ENCODE data around the gene XRCC3.

Gene XRCC3

DNA sequence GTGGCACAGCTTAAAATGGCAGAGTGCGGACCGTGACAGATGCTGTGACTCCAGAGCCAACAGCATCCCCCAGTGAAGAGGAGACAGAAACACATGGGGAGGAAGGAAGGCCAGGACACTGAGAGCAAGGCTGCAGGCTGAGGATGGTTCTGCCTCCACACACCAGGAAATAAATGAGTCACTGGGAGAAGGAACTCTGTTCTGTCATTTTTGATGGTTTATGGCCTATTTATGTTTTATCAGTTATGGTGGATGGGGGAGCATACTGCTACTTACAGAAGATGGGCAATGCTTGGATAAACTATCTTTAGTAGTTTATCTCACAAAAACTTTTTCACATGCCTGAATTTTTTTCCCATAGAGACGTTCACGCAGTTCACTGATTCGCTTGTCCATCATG, 34.2 kb upstream of the XRCC3 start:
- H3K23ac ChIP-seq (ENCODE audit: low read length) = no peak overlapping the region
- no peak overlapping the region for H4K91ac ChIP-seq (ENCODE audit: low read depth, low read length)
- no peak overlapping the region for H3K27ac ChIP-seq (ENCODE audit: low read depth, low read length)
- H3K9me3 ChIP-seq (ENCODE audit: insufficient read depth, low read depth, low read length) = no peaks in the 10 kb centered on the region
- no peak overlapping the region for H3K4me2 ChIP-seq (ENCODE audit: low read length)
- WGBS (ENCODE audit: extremely low coverage, insufficient coverage, insufficient read length) = no CpG with 5 or more reads among the region's 5 CpGs
- H3K4me1 ChIP-seq (ENCODE audit: control insufficient read depth in 1 of 2, insufficient read depth in 2 of 2, low read length in 2 of 2) = no peaks in the 10 kb centered on the region
- H3K27me3 ChIP-seq (ENCODE audit: insufficient read depth, low read length) = no peaks in the 10 kb centered on the region
- no peak overlapping the region for H3K4ac ChIP-seq (ENCODE audit: low read depth, low read length)
- H3K79me1 ChIP-seq (ENCODE audit: low read length) = no peaks in the 10 kb centered on the region
- H3K14ac ChIP-seq (ENCODE audit: low read length) = no peak overlapping the region
- no peak overlapping the region for H3K9ac ChIP-seq (ENCODE audit: low read length)
- no peak overlapping the region for H2BK120ac ChIP-seq (ENCODE audit: insufficient read depth, low read length, poor library complexity)
- no peak overlapping the region for H4K12ac ChIP-seq (ENCODE audit: low read depth, low read length)
- no peak overlapping the region for H2AK5ac ChIP-seq (ENCODE audit: low read length)
- peaks cover 2 to 6% of the 10 kb centered on the region in 2 experiments for H3K36me3 ChIP-seq (ENCODE audit: control insufficient read depth in 1 of 2, insufficient read depth in 2 of 2, low read length in 2 of 2)
- no peak overlapping the region for H2BK5ac ChIP-seq (ENCODE audit: low read depth, low read length, poor library complexity)
- DNase-seq = no peak
- no peak overlapping the region for H4K8ac ChIP-seq (ENCODE audit: low read depth, low read length)
- H2AFZ ChIP-seq (ENCODE audit: insufficient read depth, low read length, poor library complexity) = no peak overlapping the region
- no peak overlapping the region for H3K18ac ChIP-seq (ENCODE audit: low read length)
- no peak overlapping the region for H2BK12ac ChIP-seq (ENCODE audit: low read length)
- H3K4me3 ChIP-seq (ENCODE audit: low read depth, low read length) = no peak overlapping the region
- no peaks in the 10 kb centered on the region for H3K79me2 ChIP-seq (ENCODE audit: control insufficient read depth, insufficient read depth, low read length, poor library complexity)

DNA sequence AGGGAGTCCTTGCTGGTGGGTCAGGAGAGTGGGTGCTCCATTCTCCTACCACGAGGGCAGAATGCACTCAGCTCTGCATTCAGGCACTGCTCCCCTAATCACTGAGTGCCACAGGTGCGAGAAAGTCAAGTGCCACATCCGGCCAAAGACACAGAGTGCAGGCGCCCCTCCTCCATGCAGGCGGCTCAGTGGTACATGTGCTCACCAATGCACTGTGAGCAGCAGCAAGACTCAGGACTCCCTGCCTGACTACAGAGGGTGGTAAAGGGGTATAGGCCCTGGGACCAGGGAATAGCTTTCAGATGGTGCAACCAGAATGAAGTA, 33.2 kb upstream of the XRCC3 start:
- no peak overlapping the region for H3K27ac ChIP-seq (ENCODE audit: low read depth, low read length)
- H4K12ac ChIP-seq (ENCODE audit: low read depth, low read length) = no peak overlapping the region
- no peak overlapping the region for H2AK5ac ChIP-seq (ENCODE audit: low read length)
- peak overlapping the region; percentile 56 for H3K23ac ChIP-seq (ENCODE audit: low read length)
- WGBS (ENCODE audit: extremely low coverage, insufficient coverage, insufficient read length) = no CpG with 5 or more reads among the region's 5 CpGs
- H3K4me1 ChIP-seq (ENCODE audit: control insufficient read depth in 1 of 2, insufficient read depth in 2 of 2, low read length in 2 of 2) = no peaks in the 10 kb centered on the region
- H4K91ac ChIP-seq (ENCODE audit: low read depth, low read length) = no peak overlapping the region
- no peak overlapping the region for H2BK12ac ChIP-seq (ENCODE audit: low read length)
- no peak overlapping the region for H3K9ac ChIP-seq (ENCODE audit: low read length)
- H2BK5ac ChIP-seq (ENCODE audit: low read depth, low read length, poor library complexity) = no peak overlapping the region
- H3K79me1 ChIP-seq (ENCODE audit: low read length) = no peaks in the 10 kb centered on the region
- H3K27me3 ChIP-seq (ENCODE audit: insufficient read depth, low read length) = no peaks in the 10 kb centered on the region
- no peak overlapping the region for H4K8ac ChIP-seq (ENCODE audit: low read depth, low read length)
- H3K4me2 ChIP-seq (ENCODE audit: low read length) = no peak overlapping the region
- H3K18ac ChIP-seq (ENCODE audit: low read length) = no peak overlapping the region
- H3K36me3 ChIP-seq (ENCODE audit: control insufficient read depth in 1 of 2, insufficient read depth in 2 of 2, low read length in 2 of 2) = peaks cover 2 to 6% of the 10 kb centered on the region in 2 experiments
- no peak overlapping the region for H3K4me3 ChIP-seq (ENCODE audit: low read depth, low read length)
- H3K79me2 ChIP-seq (ENCODE audit: control insufficient read depth, insufficient read depth, low read length, poor library complexity) = no peaks in the 10 kb centered on the region
- H3K14ac ChIP-seq (ENCODE audit: low read length) = no peak overlapping the region
- no peak for DNase-seq
- H2BK120ac ChIP-seq (ENCODE audit: insufficient read depth, low read length, poor library complexity) = no peak overlapping the region
- no peaks in the 10 kb centered on the region for H3K9me3 ChIP-seq (ENCODE audit: insufficient read depth, low read depth, low read length)
- no peak overlapping the region for H3K4ac ChIP-seq (ENCODE audit: low read depth, low read length)
- no peak overlapping the region for H2AFZ ChIP-seq (ENCODE audit: insufficient read depth, low read length, poor library complexity)

GRCh38 chr14:103746701-103747100, 31.4 kb upstream of the XRCC3 start:
- H2AK5ac ChIP-seq (ENCODE audit: low read length) = no peak overlapping the region
- H3K27me3 ChIP-seq (ENCODE audit: insufficient read depth, low read length) = no peaks in the 10 kb centered on the region
- no peaks in the 10 kb centered on the region for H3K79me2 ChIP-seq (ENCODE audit: control insufficient read depth, insufficient read depth, low read length, poor library complexity)
- H2BK5ac ChIP-seq (ENCODE audit: low read depth, low read length, poor library complexity) = no peak overlapping the region
- H4K12ac ChIP-seq (ENCODE audit: low read depth, low read length) = no peak overlapping the region
- no peak overlapping the region for H3K4ac ChIP-seq (ENCODE audit: low read depth, low read length)
- H3K4me2 ChIP-seq (ENCODE audit: low read length) = no peak overlapping the region
- no peak overlapping the region for H3K14ac ChIP-seq (ENCODE audit: low read length)
- no CpG with 5 or more reads among the region's 10 CpGs for WGBS (ENCODE audit: extremely low coverage, insufficient coverage, insufficient read length)
- H3K9me3 ChIP-seq (ENCODE audit: insufficient read depth, low read depth, low read length) = no peaks in the 10 kb centered on the region
- no peak overlapping the region for H2AFZ ChIP-seq (ENCODE audit: insufficient read depth, low read length, poor library complexity)
- H4K91ac ChIP-seq (ENCODE audit: low read depth, low read length) = no peak overlapping the region
- H2BK120ac ChIP-seq (ENCODE audit: insufficient read depth, low read length, poor library complexity) = no peak overlapping the region
- no peak overlapping the region for H3K4me3 ChIP-seq (ENCODE audit: low read depth, low read length)
- H3K18ac ChIP-seq (ENCODE audit: low read length) = no peak overlapping the region
- H4K8ac ChIP-seq (ENCODE audit: low read depth, low read length) = no peak overlapping the region
- no peak overlapping the region for H3K9ac ChIP-seq (ENCODE audit: low read length)
- H3K36me3 ChIP-seq (ENCODE audit: control insufficient read depth in 1 of 2, insufficient read depth in 2 of 2, low read length in 2 of 2) = peaks cover 5 to 6% of the 10 kb centered on the region in 2 experiments
- H2BK12ac ChIP-seq (ENCODE audit: low read length) = no peak overlapping the region
- peak; percentile 37 to 60 for DNase-seq
- H3K79me1 ChIP-seq (ENCODE audit: low read length) = no peaks in the 10 kb centered on the region
- no peak overlapping the region for H3K23ac ChIP-seq (ENCODE audit: low read length)
- no peaks in the 10 kb centered on the region for H3K4me1 ChIP-seq (ENCODE audit: control insufficient read depth in 1 of 2, insufficient read depth in 2 of 2, low read length in 2 of 2)
- no peak overlapping the region for H3K27ac ChIP-seq (ENCODE audit: low read depth, low read length)

- H3K27ac ChIP-seq (ENCODE audit: low read depth, low read length) = no peak overlapping the region
- peaks cover 2 to 9% of the 10 kb centered on the region in 2 experiments for H3K36me3 ChIP-seq (ENCODE audit: control insufficient read depth in 1 of 2, insufficient read depth in 2 of 2, low read length in 2 of 2)
- no peak overlapping the region for H2AFZ ChIP-seq (ENCODE audit: insufficient read depth, low read length, poor library complexity)
- H4K91ac ChIP-seq (ENCODE audit: low read depth, low read length) = no peak overlapping the region
- no peak overlapping the region for H4K12ac ChIP-seq (ENCODE audit: low read depth, low read length)
- H3K14ac ChIP-seq (ENCODE audit: low read length) = no peak overlapping the region
- H2BK12ac ChIP-seq (ENCODE audit: low read length) = no peak overlapping the region
- H3K9ac ChIP-seq (ENCODE audit: low read length) = no peak overlapping the region
- no peak overlapping the region for H2BK120ac ChIP-seq (ENCODE audit: insufficient read depth, low read length, poor library complexity)
- H3K79me1 ChIP-seq (ENCODE audit: low read length) = no peaks in the 10 kb centered on the region
- H3K23ac ChIP-seq (ENCODE audit: low read length) = no peak overlapping the region
- DNase-seq = no peak
- no peak overlapping the region for H3K4me3 ChIP-seq (ENCODE audit: low read depth, low read length)
- H3K79me2 ChIP-seq (ENCODE audit: control insufficient read depth, insufficient read depth, low read length, poor library complexity) = no peaks in the 10 kb centered on the region
- H4K8ac ChIP-seq (ENCODE audit: low read depth, low read length) = no peak overlapping the region
- no peak overlapping the region for H2AK5ac ChIP-seq (ENCODE audit: low read length)
- H3K4me2 ChIP-seq (ENCODE audit: low read length) = no peak overlapping the region
- no CpG with 5 or more reads among the region's 5 CpGs for WGBS (ENCODE audit: extremely low coverage, insufficient coverage, insufficient read length)
- H3K4ac ChIP-seq (ENCODE audit: low read depth, low read length) = no peak overlapping the region
- peaks cover 3 to 6% of the 10 kb centered on the region in 2 experiments for H3K4me1 ChIP-seq (ENCODE audit: control insufficient read depth in 1 of 2, insufficient read depth in 2 of 2, low read length in 2 of 2)
- H3K18ac ChIP-seq (ENCODE audit: low read length) = no peak overlapping the region
- H2BK5ac ChIP-seq (ENCODE audit: low read depth, low read length, poor library complexity) = no peak overlapping the region
- no peaks in the 10 kb centered on the region for H3K27me3 ChIP-seq (ENCODE audit: insufficient read depth, low read length)
- no peaks in the 10 kb centered on the region for H3K9me3 ChIP-seq (ENCODE audit: insufficient read depth, low read depth, low read length)
These were observed 30.2 kb upstream of the XRCC3 start for GRCh38 chr14:103745424-103745823.
